Stomach (tissue), 9 donors: Measurements from ENCODE around the gene RNF5. TPM values are rescaled to one million over a fixed set of nuclear protein-coding genes. Genes with fewer than 3 reads are reported as not detected.
A peak's percentile ranks its signal among the peaks of the same experiment; 100 is the strongest.

Source experiments
- DNase-seq, 2 donors: peaks; one replicate each; pipeline versions ENCODE4 v3.0.0 to v3.0.0-alpha.2; 2013 to 2019
- H3K27ac ChIP-seq, 5 donors: fragments of 200-600 bp in 4 of 5; sonication (generic) in 4 of 5; one replicate each; pipeline ENCODE4 v1.5.1; 2013 to 2019; ENCODE audit warnings: mild to moderate bottlenecking in 1 of 5, moderate library complexity in 1 of 5
- H3K27me3 ChIP-seq, 3 donors: fragments of 200-600 bp; sonication (generic); one replicate each; pipeline ENCODE4 v1.5.1; 2017 to 2019; ENCODE audit warnings: mixed run types in 1 of 3
- H3K36me3 ChIP-seq, 4 donors: fragments of 200-600 bp; sonication (generic); 1 replicate in 3 of 4; 2 replicates in 1 of 4; pipeline ENCODE4 v1.5.1; 2016 to 2019
- H3K4me1 ChIP-seq, 4 donors: fragments of 200-600 bp; sonication (generic); one replicate each; pipeline ENCODE4 v1.5.1; 2016 to 2019
- H3K4me3 ChIP-seq, 4 donors: fragments of 200-600 bp; sonication (generic) in 3 of 4; one replicate each; pipeline ENCODE4 v1.5.1; 2016 to 2019; ENCODE audit warnings: mild to moderate bottlenecking in 1 of 4
- H3K9me3 ChIP-seq, 4 donors: fragments of 200-600 bp; sonication (generic); one replicate each; pipeline ENCODE4 v1.5.1; 2016 to 2019
- CTCF ChIP-seq, 7 experiments: fragments of 450-650 bp in 4 of 7; fragments of 200-600 bp in 3 of 7; sonication (generic) in 3 of 7; IDR thresholded peaks; one replicate each; pipeline ENCODE4 v1.5.1; 2016 to 2019; ENCODE audit warnings: antibody characterized with exemption in 7 of 7, control low read depth in 2 of 7, mild to moderate bottlenecking in 1 of 7
- EP300 ChIP-seq: sonication (generic); formaldehyde crosslinking; IDR thresholded peaks from one replicate; pipeline ENCODE4 v1.6.1; 2017; ENCODE audit warnings: antibody characterized with exemption
- POLR2A ChIP-seq, 4 donors: fragments of 450-650 bp; IDR thresholded peaks; one replicate each; pipeline ENCODE4 v1.6.1; 2016; ENCODE audit warnings: antibody characterized with exemption in 4 of 4, control low read depth in 2 of 4, mild to moderate bottlenecking in 1 of 4, moderate library complexity in 1 of 4
- POLR2AphosphoS5 ChIP-seq, 3 donors: sonication (generic); formaldehyde crosslinking; IDR thresholded peaks; one replicate each; pipeline ENCODE4 v1.6.1; 2016; ENCODE audit warnings: antibody characterized with exemption in 3 of 3
- WGBS, 5 donors: extraction: QIAGEN DNeasy Blood & Tissue Kit in 3 of 5; methylation state at CpG; one replicate each; pipeline versions ENCODE4 v1.1.5 to v1.1.7; 2013 to 2018; 5-methylcytosine and 5-hydroxymethylcytosine counted together
- intact Hi-C: fragments of 100-400 bp; cut with DNase I; formaldehyde crosslinking; loops from one replicate; pipeline ENCODE4 v1.15.1; 2023; ENCODE audit warnings: low total_unique reads
- polyA plus RNA-seq, 3 donors: library from polyadenylated mRNA; stranded (reverse); fragments of 200-250 nt; gene quantifications; one replicate each; pipeline ENCODE4 v1.2.3, GENCODE V29; 2013
- total RNA-seq, 5 donors: library from RNA; depleted of rRNA; stranded (reverse); fragments of >200 nt; gene quantifications; one replicate each; pipeline versions ENCODE4 v1.1.0 to v1.2.3, GENCODE V29; 2014 to 2016
- donor health status: healthy with polysubstance abuse.
- donor health status: Bipolar disorder and iron deficiency.
- donor health status: healthy.

Gene RNF5
- total and polyA plus RNA-seq, 8 donors: 22.6 to 107 (median 66.0) TPM

GRCh38 chr6:32170294-32170693, 7.9 kb upstream of the RNF5 start:
- WGBS, 5 donors: 89 to 97% (median 94%) methylated on average over 11 of the region's 11 CpGs
- Histone ChIP-seq H3K27ac (peak overlapping the region in 2 of 5 donors; percentile 74 to 75), H3K4me1 (peaks cover 46 to 72% (median 56%) of the 10 kb centered on the region in 4 donors), H3K36me3 (peaks cover 42 to 61% (median 58%) of the 10 kb centered on the region in 4 donors), H3K9me3 (no peaks in the 10 kb centered on the region), H3K4me3 (no peak overlapping the region), H3K27me3 (no peaks in the 10 kb centered on the region)
- intact Hi-C loops: no loop called here
- DNase-seq: no peak
- TF ChIP-seq POLR2A (IDR thresholded peaks at IDR 0.05) (no peak), EP300 (no peak), CTCF (IDR thresholded peaks at IDR 0.05) (no peak)

GRCh38 chr6:32171234-32171633, 7.0 kb upstream of the RNF5 start:
- WGBS, 5 donors: 96 to 98% (median 97%) methylated on average over 6 of the region's 6 CpGs
- TF ChIP-seq CTCF (IDR thresholded peaks at IDR 0.05) (no peak), EP300 (no peak), POLR2A (IDR thresholded peaks at IDR 0.05) (no peak), POLR2AphosphoS5 (IDR thresholded peaks at IDR 0.05) (no peak)
- H3K27me3 ChIP-seq: no peaks in the 10 kb centered on the region
- H3K9me3 ChIP-seq: no peaks in the 10 kb centered on the region
- peaks cover 49 to 79% (median 62%) of the 10 kb centered on the region in 4 donors for H3K4me1 ChIP-seq
- no peak overlapping the region for H3K27ac ChIP-seq
- DNase-seq: no peak
- H3K36me3 ChIP-seq: peaks cover 42 to 52% (median 50%) of the 10 kb centered on the region in 4 donors
- H3K4me3 ChIP-seq: no peak overlapping the region
- intact Hi-C loops: no loop called here

GRCh38 chr6:32173051-32173727, 5.0 kb upstream of the RNF5 start:
- WGBS, 5 donors: 72 to 79% (median 75%) methylated on average over 4 of the region's 4 CpGs
- H3K4me3 ChIP-seq: no peak overlapping the region
- H3K9me3 ChIP-seq: no peaks in the 10 kb centered on the region
- peaks cover 29 to 32% (median 30%) of the 10 kb centered on the region in 4 donors for H3K36me3 ChIP-seq
- peaks cover 52 to 73% (median 60%) of the 10 kb centered on the region in 4 donors for H3K4me1 ChIP-seq
- no peaks in the 10 kb centered on the region for H3K27me3 ChIP-seq
- no peak for DNase-seq
- intact Hi-C loops: no loop called here
- peak overlapping the region in 3 of 5 donors; percentile 11 to 19 (median 15) for H3K27ac ChIP-seq
- TF ChIP-seq POLR2A (IDR thresholded peaks at IDR 0.05) (no peak), POLR2AphosphoS5 (IDR thresholded peaks at IDR 0.05) (no peak), CTCF (IDR thresholded peaks at IDR 0.05) (no peak), EP300 (no peak)

- intact Hi-C loops: no loop called here
- H3K4me3 ChIP-seq: no peak overlapping the region
- DNase-seq: no peak
- H3K27ac ChIP-seq: peak overlapping the region in 1 of 5 donors; percentile 100
- TF ChIP-seq EP300: no peak
- TF ChIP-seq POLR2A (IDR thresholded peaks at IDR 0.05): no peak
- no peak for TF ChIP-seq CTCF (IDR thresholded peaks at IDR 0.05)
- no peak for TF ChIP-seq POLR2AphosphoS5 (IDR thresholded peaks at IDR 0.05)
- WGBS, 5 donors: 76 to 94% (median 86%) methylated on average over 1 of the region's 1 CpG
- peaks cover 47 to 71% (median 55%) of the 10 kb centered on the region in 4 donors for H3K4me1 ChIP-seq
- no peaks in the 10 kb centered on the region for H3K27me3 ChIP-seq
- H3K36me3 ChIP-seq: peaks cover 18 to 20% (median 19%) of the 10 kb centered on the region in 4 donors
- no peaks in the 10 kb centered on the region for H3K9me3 ChIP-seq
Measured at GRCh38 chr6:32174416-32174815, 3.8 kb upstream of the RNF5 start.
